ENCODE measurements around the gene ENHO.

Gene ENHO

GRCh38 chr9:34515959-34516358, 6.8 kb downstream of the ENHO start:
- Histone ChIP-seq H3K9ac (no peak overlapping the region), H4K20me1 (ENCODE audit: insufficient read depth) (no peaks in the 10 kb centered on the region), H3K27ac (no peak overlapping the region), H3K27me3 (ENCODE audit: insufficient read depth, low read depth) (no peaks in the 10 kb centered on the region; the same call in 1 of the 2 replicates), H3K79me2 (ENCODE audit: insufficient read depth, low read depth) (no peaks in the 10 kb centered on the region), H3K36me3 (ENCODE audit: insufficient read depth) (no peaks in the 10 kb centered on the region), H2AFZ (ENCODE audit: low read depth) (no peak overlapping the region), H3K4me3 (IDR thresholded peaks at IDR 0.05; ENCODE audit: insufficient read depth, low read depth, low read length) (no peak overlapping the region), H3K4me2 (no peak overlapping the region), H3K4me1 (ENCODE audit: low read depth, poor library complexity, severe bottlenecking) (no peaks in the 10 kb centered on the region)
- TF ChIP-seq, protein P1, sequence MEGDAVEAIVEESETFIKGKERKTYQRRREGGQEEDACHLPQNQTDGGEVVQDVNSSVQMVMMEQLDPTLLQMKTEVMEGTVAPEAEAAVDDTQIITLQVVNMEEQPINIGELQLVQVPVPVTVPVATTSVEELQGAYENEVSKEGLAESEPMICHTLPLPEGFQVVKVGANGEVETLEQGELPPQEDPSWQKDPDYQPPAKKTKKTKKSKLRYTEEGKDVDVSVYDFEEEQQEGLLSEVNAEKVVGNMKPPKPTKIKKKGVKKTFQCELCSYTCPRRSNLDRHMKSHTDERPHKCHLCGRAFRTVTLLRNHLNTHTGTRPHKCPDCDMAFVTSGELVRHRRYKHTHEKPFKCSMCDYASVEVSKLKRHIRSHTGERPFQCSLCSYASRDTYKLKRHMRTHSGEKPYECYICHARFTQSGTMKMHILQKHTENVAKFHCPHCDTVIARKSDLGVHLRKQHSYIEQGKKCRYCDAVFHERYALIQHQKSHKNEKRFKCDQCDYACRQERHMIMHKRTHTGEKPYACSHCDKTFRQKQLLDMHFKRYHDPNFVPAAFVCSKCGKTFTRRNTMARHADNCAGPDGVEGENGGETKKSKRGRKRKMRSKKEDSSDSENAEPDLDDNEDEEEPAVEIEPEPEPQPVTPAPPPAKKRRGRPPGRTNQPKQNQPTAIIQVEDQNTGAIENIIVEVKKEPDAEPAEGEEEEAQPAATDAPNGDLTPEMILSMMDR (conservative IDR thresholded peaks at IDR 0.05; ENCODE audit: low read depth, low read length): no peak

- TF ChIP-seq, protein P1 (conservative IDR thresholded peaks at IDR 0.05; ENCODE audit: low read depth, low read length): no peak
- Histone ChIP-seq H2AFZ (ENCODE audit: low read depth) (no peak overlapping the region), H3K9ac (no peak overlapping the region), H3K36me3 (ENCODE audit: insufficient read depth) (no peaks in the 10 kb centered on the region), H3K27me3 (ENCODE audit: insufficient read depth, low read depth) (no peaks in the 10 kb centered on the region; the same call in 1 of the 2 replicates), H3K4me2 (no peak overlapping the region), H4K20me1 (ENCODE audit: insufficient read depth) (no peaks in the 10 kb centered on the region), H3K79me2 (ENCODE audit: insufficient read depth, low read depth) (no peaks in the 10 kb centered on the region), H3K27ac (no peak overlapping the region), H3K4me1 (ENCODE audit: low read depth, poor library complexity, severe bottlenecking) (no peaks in the 10 kb centered on the region), H3K4me3 (IDR thresholded peaks at IDR 0.05; ENCODE audit: insufficient read depth, low read depth, low read length) (no peak overlapping the region)
These were observed 8.0 kb downstream of the ENHO start for GRCh38 chr9:34514816-34515215.

- Histone ChIP-seq H3K27me3 (ENCODE audit: insufficient read depth, low read depth) (no peaks in the 10 kb centered on the region; the same call in 1 of the 2 replicates), H3K36me3 (ENCODE audit: insufficient read depth) (no peaks in the 10 kb centered on the region), H3K4me3 (IDR thresholded peaks at IDR 0.05; ENCODE audit: insufficient read depth, low read depth, low read length) (no peak overlapping the region), H3K4me2 (no peak overlapping the region), H3K27ac (no peak overlapping the region), H2AFZ (ENCODE audit: low read depth) (no peak overlapping the region), H3K79me2 (ENCODE audit: insufficient read depth, low read depth) (no peaks in the 10 kb centered on the region), H3K4me1 (ENCODE audit: low read depth, poor library complexity, severe bottlenecking) (no peaks in the 10 kb centered on the region), H4K20me1 (ENCODE audit: insufficient read depth) (no peaks in the 10 kb centered on the region), H3K9ac (no peak overlapping the region)
- TF ChIP-seq, protein P1 (conservative IDR thresholded peaks at IDR 0.05; ENCODE audit: low read depth, low read length): no peak
These were observed 8.4 kb downstream of the ENHO start for GRCh38 chr9:34514401-34514800.

GRCh38 chr9:34513567-34514214, 9.1 kb downstream of the ENHO start:
- no peak overlapping the region for H3K9ac ChIP-seq
- H3K79me2 ChIP-seq (ENCODE audit: insufficient read depth, low read depth): no peaks in the 10 kb centered on the region
- H3K27ac ChIP-seq: no peak overlapping the region
- no peaks in the 10 kb centered on the region for H3K4me1 ChIP-seq (ENCODE audit: low read depth, poor library complexity, severe bottlenecking)
- TF ChIP-seq, protein P1 (conservative IDR thresholded peaks at IDR 0.05; ENCODE audit: low read depth, low read length): no peak
- no peak overlapping the region for H2AFZ ChIP-seq (ENCODE audit: low read depth)
- no peaks in the 10 kb centered on the region; the same call in 1 of the 2 replicates for H3K27me3 ChIP-seq (ENCODE audit: insufficient read depth, low read depth)
- H4K20me1 ChIP-seq (ENCODE audit: insufficient read depth): no peaks in the 10 kb centered on the region
- H3K4me3 ChIP-seq (IDR thresholded peaks at IDR 0.05; ENCODE audit: insufficient read depth, low read depth, low read length): no peak overlapping the region
- no peak overlapping the region for H3K4me2 ChIP-seq
- H3K36me3 ChIP-seq (ENCODE audit: insufficient read depth): no peaks in the 10 kb centered on the region
